NCI-H1092 (cell line): ENCODE measurements around the gene MLXIPL.
"Not testable (repeated sequence)": the region's sequence is repeated elsewhere in the genome, so short reads cannot be mapped to it uniquely, and the experiment has no call there.

Source experiments
- DNase-seq: peaks from one replicate; lab custom pipeline; 2025; lab: John Stamatoyannopoulos, UW

Gene MLXIPL

GRCh38 chr7:73581006-73581405 is 43.3 kb downstream of the MLXIPL start:
- DNase-seq: not testable (repeated sequence)

- peak; percentile 99 for DNase-seq
These were observed 45.8 kb downstream of the MLXIPL start, which contains the start of gene TBL2 for GRCh38 chr7:73578342-73579128. TBL2 (minus strand) TSS chr7:73578579; CDS start chr7:73578549, 30 bp downstream.

- no peak for DNase-seq
These were observed 46.5 kb downstream of the MLXIPL start for GRCh38 chr7:73577627-73578341.

GRCh38 chr7:73573791-73574190 is 50.5 kb downstream of the MLXIPL start:
- no peak for DNase-seq

GRCh38 chr7:73573276-73573675 is 51.0 kb downstream of the MLXIPL start:
- DNase-seq: no peak

- no peak for DNase-seq
These were observed 51.5 kb downstream of the MLXIPL start for GRCh38 chr7:73572767-73573186.

- no peak for DNase-seq
These were observed 53.3 kb downstream of the MLXIPL start for GRCh38 chr7:73570977-73571376.

- no peak for DNase-seq
These were observed 53.8 kb downstream of the MLXIPL start for GRCh38 chr7:73570521-73570920.

- no peak for DNase-seq
These were observed 55.2 kb downstream of the MLXIPL start for GRCh38 chr7:73569042-73569608.

- no peak for DNase-seq
These were observed 56.3 kb downstream of the MLXIPL start for GRCh38 chr7:73567846-73568685.

GRCh38 chr7:73567140-73567539 is 57.2 kb downstream of the MLXIPL start:
- no peak for DNase-seq

- DNase-seq: not testable (repeated sequence)
These were observed 57.9 kb downstream of the MLXIPL start for GRCh38 chr7:73566431-73566830.

- DNase-seq: no peak
These were observed 58.5 kb downstream of the MLXIPL start for GRCh38 chr7:73565675-73566340.

GRCh38 chr7:73560109-73560835 is 64.0 kb downstream of the MLXIPL start:
- DNase-seq: no peak

- DNase-seq: peak; percentile 75
These were observed 66.7 kb downstream of the MLXIPL start, which contains the start of gene BCL7B for GRCh38 chr7:73557397-73558257. BCL7B (minus strand) TSS chr7:73557690; CDS start chr7:73557578, 112 bp downstream.

GRCh38 chr7:73557108-73557396 is 67.3 kb downstream of the MLXIPL start:
- DNase-seq: peak; percentile 88

GRCh38 chr7:73556208-73557107 is 67.9 kb downstream of the MLXIPL start:
- no peak for DNase-seq

GRCh38 chr7:73555411-73555982 is 68.8 kb downstream of the MLXIPL start:
- no peak for DNase-seq
